22Rv1 (cell line): ENCODE data around the gene PKNOX2.

ENCODE experiments used
- ZFX ChIP-seq: fragments of 450-650 bp; IDR thresholded peaks from 2 replicates; pipeline ENCODE4 v1.6.1; 2017; ENCODE audit warnings: antibody characterized with exemption, borderline replicate concordance
- TF ChIP-seq, protein P1 (sequence below): fragments of 450-650 bp; IDR thresholded peaks from 2 replicates; pipeline ENCODE4 v1.5.1; 2017; ENCODE audit warnings: mild to moderate bottlenecking

DNA sequence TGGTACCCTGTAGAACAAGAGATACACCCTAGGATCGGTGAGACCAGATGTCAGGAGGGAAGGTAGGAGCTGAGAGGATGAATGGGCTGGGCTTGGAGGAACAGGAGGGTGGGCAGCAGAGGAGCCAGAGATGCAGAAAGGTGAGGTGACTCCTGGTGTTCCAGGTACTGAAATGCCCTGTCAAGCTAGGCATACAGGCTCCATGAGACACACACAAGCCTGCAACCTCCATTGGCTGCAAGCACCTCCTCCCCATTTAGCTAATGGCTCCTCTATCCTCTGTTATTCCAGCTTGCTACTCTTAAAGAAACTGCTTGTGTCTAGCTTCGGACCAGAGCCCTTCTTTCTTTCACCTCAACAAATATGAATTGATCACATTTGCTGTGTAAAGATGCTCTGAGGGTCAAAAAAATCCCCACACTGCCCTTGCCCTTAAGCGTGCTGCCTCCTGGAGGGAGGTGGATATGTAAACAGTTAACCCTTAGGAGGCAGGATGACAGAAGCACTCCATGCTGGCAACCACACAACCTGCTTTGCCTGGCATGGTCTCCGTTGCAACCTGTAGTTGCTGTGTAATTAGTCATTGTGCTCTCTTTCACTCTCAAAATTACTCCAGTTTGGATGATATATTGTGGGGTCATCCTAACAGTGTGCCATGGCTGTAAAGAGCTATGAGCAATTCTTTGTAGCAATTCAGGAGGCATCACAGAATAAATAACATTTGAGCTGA is 156.0 kb downstream of the PKNOX2 start:
- TF ChIP-seq, protein P1, sequence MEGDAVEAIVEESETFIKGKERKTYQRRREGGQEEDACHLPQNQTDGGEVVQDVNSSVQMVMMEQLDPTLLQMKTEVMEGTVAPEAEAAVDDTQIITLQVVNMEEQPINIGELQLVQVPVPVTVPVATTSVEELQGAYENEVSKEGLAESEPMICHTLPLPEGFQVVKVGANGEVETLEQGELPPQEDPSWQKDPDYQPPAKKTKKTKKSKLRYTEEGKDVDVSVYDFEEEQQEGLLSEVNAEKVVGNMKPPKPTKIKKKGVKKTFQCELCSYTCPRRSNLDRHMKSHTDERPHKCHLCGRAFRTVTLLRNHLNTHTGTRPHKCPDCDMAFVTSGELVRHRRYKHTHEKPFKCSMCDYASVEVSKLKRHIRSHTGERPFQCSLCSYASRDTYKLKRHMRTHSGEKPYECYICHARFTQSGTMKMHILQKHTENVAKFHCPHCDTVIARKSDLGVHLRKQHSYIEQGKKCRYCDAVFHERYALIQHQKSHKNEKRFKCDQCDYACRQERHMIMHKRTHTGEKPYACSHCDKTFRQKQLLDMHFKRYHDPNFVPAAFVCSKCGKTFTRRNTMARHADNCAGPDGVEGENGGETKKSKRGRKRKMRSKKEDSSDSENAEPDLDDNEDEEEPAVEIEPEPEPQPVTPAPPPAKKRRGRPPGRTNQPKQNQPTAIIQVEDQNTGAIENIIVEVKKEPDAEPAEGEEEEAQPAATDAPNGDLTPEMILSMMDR = no peak
- no peak for TF ChIP-seq ZFX
